HepG2 (cell line): Measurements from ENCODE around the gene FGD4. TPM values are rescaled to one million over a fixed set of nuclear protein-coding genes. Genes with fewer than 3 reads are reported as not detected.

ENCODE experiments used
- CEBPG ChIP-seq: IDR thresholded peaks from 2 replicates; pipeline ENCODE4 v1.6.1; 2016
- HOMEZ ChIP-seq: IDR thresholded peaks from 2 replicates; pipeline ENCODE4 v1.6.1; 2016; ENCODE audit warnings: low read depth
- KDM6A ChIP-seq: IDR thresholded peaks from 2 replicates; pipeline ENCODE4 v1.6.1; 2016; ENCODE audit warnings: low read depth
- NONO ChIP-seq, 2 experiments: fragments of 450-650 bp in 1 of 2; sonication (generic) in 1 of 2; formaldehyde crosslinking in 1 of 2; IDR thresholded peaks in 1 of 2; conservative IDR thresholded peaks in 1 of 2; 2 replicates each; pipeline versions ENCODE4 v1.6.1 to v1.8.0; 2017 to 2022; ENCODE audit warnings: mild to moderate bottlenecking in 1 of 2, missing genetic modification reagents in 1 of 2, moderate library complexity in 1 of 2
- PBX3 ChIP-seq: sonication (generic); formaldehyde crosslinking; IDR thresholded peaks from 2 replicates; pipeline ENCODE4 v1.8.1; 2023; ENCODE audit warnings: missing genetic modification reagents, inconsistent platforms, borderline replicate concordance
- PPARG ChIP-seq: conservative IDR thresholded peaks from 2 replicates; pipeline ENCODE4 v1.6.1; 2016; ENCODE audit warnings: missing biosample characterization, missing genetic modification reagents
- RERE ChIP-seq: IDR thresholded peaks from 2 replicates; pipeline ENCODE4 v1.6.1; 2016; ENCODE audit warnings: low read depth, missing genetic modification reagents, missing compliant biosample characterization
- SSRP1 ChIP-seq: IDR thresholded peaks from 2 replicates; pipeline ENCODE4 v1.6.1; 2016; ENCODE audit warnings: control low read depth
- STAG1 ChIP-seq: sonication (generic); formaldehyde crosslinking; IDR thresholded peaks from 2 replicates; pipeline ENCODE4 v1.4.0; 2020; ENCODE audit warnings: missing genetic modification reagents
- ZBTB1 ChIP-seq: sonication (generic); formaldehyde crosslinking; IDR thresholded peaks from 2 replicates; pipeline ENCODE4 v1.4.0; 2020; ENCODE audit warnings: missing genetic modification reagents, borderline replicate concordance
- ZBTB37 ChIP-seq: sonication (generic); formaldehyde crosslinking; IDR thresholded peaks from 2 replicates; pipeline ENCODE4 v1.4.0; 2020; ENCODE audit warnings: mild to moderate bottlenecking, missing genetic modification reagents
- ZIK1 ChIP-seq: sonication (generic); formaldehyde crosslinking; IDR thresholded peaks from 2 replicates; pipeline ENCODE4 v1.5.0; 2020; ENCODE audit warnings: mild to moderate bottlenecking, low read depth, missing genetic modification reagents, borderline replicate concordance
- ZMAT3 ChIP-seq: sonication (generic); formaldehyde crosslinking; conservative IDR thresholded peaks from 2 replicates; pipeline ENCODE4 v1.7.0; 2021; ENCODE audit warnings: missing genetic modification reagents
- ZNF354B ChIP-seq: sonication (generic); formaldehyde crosslinking; IDR thresholded peaks from 2 replicates; pipeline ENCODE4 v1.8.0; 2022; ENCODE audit warnings: mild to moderate bottlenecking, missing genetic modification reagents
- ZNF44 ChIP-seq: sonication (generic); formaldehyde crosslinking; IDR thresholded peaks from 2 replicates; pipeline ENCODE4 v1.5.1; 2020; ENCODE audit warnings: mild to moderate bottlenecking, missing genetic modification reagents
- ZNF441 ChIP-seq: sonication (generic); formaldehyde crosslinking; IDR thresholded peaks from 2 replicates; pipeline ENCODE4 v1.7.0; 2021; ENCODE audit warnings: missing genetic modification reagents, borderline replicate concordance
- ZSCAN5A ChIP-seq: sonication (generic); formaldehyde crosslinking; IDR thresholded peaks from 2 replicates; pipeline ENCODE4 v1.8.0; 2022; ENCODE audit warnings: mild to moderate bottlenecking, missing genetic modification reagents, borderline replicate concordance
- polyA plus RNA-seq, 8 experiments: library from polyadenylated mRNA; depleted of rRNA in 3 of 8; stranded (reverse) in 7 of 8; unstranded in 1 of 8; fragments of >200 nt; fragmentation: Illumina TruSeq in 4 of 8; extraction: Trizol in 4 of 8; gene quantifications; 2 replicates each; pipeline versions ENCODE4 v1.2.1 to v1.2.3, GENCODE V29; 2011 to 2016; ENCODE audit warnings: low read depth in 4 of 8, missing spikeins in 1 of 8, mixed read lengths in 1 of 8; ENCODE audit not compliant: insufficient read depth in 1 of 8
- total RNA-seq, 5 experiments: library from RNA; depleted of rRNA; stranded (reverse); fragments of >200 nt; fragmentation: Illumina TruSeq; extraction: Trizol; gene quantifications; 2 replicates each; pipeline ENCODE4 v1.2.3, GENCODE V29; 2016; ENCODE audit warnings: low read depth in 1 of 5

The FGD4 gene
- total and polyA plus RNA-seq, 2 of the 13 experiments (the other 11 are each of a cell fraction or from before 2014, with no cell fraction given), result 4.6 to 6.6 TPM

GRCh38 chr12:32679091-32679919, 279.9 kb downstream of the FGD4 start, which contains the start of gene DNM1L (continued):
- TF ChIP-seq RERE (CRISPR knock-in tag) (no peak), KDM6A (CRISPR knock-in tag) (0 out of 2 replicates have a peak, but pooled peaks have one; percentile 5), HOMEZ (CRISPR knock-in tag) (0 out of 2 replicates have a peak, but pooled peaks have one; percentile 30), ZBTB1 (no peak), PPARG (no peak), ZMAT3 (CRISPR knock-in tag) (no peak; the same call in 1 of the 2 replicates), CEBPG (peak; percentile 32; the same call in 1 of the 2 replicates), NONO (IDR thresholded peaks at IDR 0.05) (no peak), NONO (CRISPR knock-in tag; conservative IDR thresholded peaks at IDR 0.05) (peak; percentile 89), ZSCAN5A (CRISPR knock-in tag) (no peak), ZNF354B (no peak), PBX3 (CRISPR knock-in tag) (no peak), STAG1 (CRISPR knock-in tag) (no peak), ZIK1 (CRISPR knock-in tag) (no peak), ZBTB37 (CRISPR knock-in tag) (no peak), ZNF44 (CRISPR knock-in tag) (no peak), ZNF441 (no peak; the same call in 1 of the 2 replicates), SSRP1 (CRISPR knock-in tag) (peak; percentile 56; the same call in 1 of the 2 replicates)
